VCaP (cell line): Measurements from ENCODE around the gene PKHD1.

Experiments
- H3K27ac ChIP-seq: fragments of 450-650 bp; 2 replicates; pipeline ENCODE4 v1.5.1; 2017
- TF ChIP-seq, protein P1 (sequence below): fragments of 450-650 bp; conservative IDR thresholded peaks from 2 replicates; pipeline ENCODE4 v1.5.1; 2017; ENCODE audit warnings: mild to moderate bottlenecking, moderate library complexity

Gene PKHD1

DNA sequence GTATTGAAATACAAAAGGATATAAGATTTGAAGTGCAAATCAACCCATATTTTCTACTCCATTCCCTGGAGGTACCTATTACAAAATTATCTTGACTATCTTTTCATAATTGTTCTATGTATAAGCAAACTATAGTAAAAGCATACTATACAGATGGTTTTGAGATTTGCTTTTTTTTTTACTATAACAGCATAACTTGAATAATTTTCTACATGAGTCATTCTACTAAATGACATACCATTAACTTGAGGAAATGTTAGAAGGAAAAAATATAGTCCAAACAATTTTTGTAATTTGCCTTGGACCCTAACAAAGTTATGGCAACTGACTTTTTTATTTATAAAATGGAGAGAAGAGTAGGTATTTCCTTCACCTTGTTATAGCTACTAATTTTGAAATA, 472.7 kb downstream of the PKHD1 start:
- no peak overlapping the region for H3K27ac ChIP-seq
- TF ChIP-seq, protein P1, sequence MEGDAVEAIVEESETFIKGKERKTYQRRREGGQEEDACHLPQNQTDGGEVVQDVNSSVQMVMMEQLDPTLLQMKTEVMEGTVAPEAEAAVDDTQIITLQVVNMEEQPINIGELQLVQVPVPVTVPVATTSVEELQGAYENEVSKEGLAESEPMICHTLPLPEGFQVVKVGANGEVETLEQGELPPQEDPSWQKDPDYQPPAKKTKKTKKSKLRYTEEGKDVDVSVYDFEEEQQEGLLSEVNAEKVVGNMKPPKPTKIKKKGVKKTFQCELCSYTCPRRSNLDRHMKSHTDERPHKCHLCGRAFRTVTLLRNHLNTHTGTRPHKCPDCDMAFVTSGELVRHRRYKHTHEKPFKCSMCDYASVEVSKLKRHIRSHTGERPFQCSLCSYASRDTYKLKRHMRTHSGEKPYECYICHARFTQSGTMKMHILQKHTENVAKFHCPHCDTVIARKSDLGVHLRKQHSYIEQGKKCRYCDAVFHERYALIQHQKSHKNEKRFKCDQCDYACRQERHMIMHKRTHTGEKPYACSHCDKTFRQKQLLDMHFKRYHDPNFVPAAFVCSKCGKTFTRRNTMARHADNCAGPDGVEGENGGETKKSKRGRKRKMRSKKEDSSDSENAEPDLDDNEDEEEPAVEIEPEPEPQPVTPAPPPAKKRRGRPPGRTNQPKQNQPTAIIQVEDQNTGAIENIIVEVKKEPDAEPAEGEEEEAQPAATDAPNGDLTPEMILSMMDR = no peak

DNA sequence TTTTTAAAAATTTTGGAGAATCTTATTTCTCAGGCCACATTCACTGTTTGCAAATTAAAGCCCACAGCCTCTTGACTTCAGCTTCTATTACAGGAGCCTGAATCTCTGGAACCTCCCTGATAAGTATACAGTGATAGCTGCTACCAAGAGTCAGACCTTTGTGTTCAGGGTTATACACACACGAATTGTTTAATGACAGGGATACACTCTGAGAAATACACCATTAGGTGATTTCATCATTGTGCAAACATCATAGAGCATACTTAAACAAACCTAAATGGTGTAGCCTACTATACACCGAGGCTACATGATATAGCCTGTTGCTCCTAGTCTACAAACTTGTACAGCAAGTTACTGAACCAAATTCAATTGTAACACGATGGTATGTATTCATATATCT, 473.9 kb downstream of the PKHD1 start:
- no peak overlapping the region for H3K27ac ChIP-seq
- TF ChIP-seq, protein P1 = no peak

DNA sequence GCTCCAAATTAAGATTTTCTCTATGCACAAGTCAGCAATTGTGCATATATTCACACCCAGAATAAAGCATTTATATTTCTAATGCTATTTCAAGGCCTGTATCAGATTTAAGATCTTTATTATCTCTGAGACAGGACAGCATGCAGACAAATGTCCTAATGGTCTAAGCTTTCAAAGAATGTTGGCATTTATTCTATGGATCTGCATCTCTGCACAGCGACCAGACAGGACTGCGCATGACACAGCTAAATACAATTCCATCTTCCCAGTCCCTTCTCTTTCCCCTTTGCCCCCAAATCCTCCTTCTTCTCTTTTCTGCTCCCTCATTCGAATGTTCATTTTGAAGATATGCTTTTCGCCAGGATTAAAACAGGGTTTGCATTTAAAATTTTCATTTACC, 478.5 kb downstream of the PKHD1 start:
- no peak overlapping the region for H3K27ac ChIP-seq
- TF ChIP-seq, protein P1 = no peak

DNA sequence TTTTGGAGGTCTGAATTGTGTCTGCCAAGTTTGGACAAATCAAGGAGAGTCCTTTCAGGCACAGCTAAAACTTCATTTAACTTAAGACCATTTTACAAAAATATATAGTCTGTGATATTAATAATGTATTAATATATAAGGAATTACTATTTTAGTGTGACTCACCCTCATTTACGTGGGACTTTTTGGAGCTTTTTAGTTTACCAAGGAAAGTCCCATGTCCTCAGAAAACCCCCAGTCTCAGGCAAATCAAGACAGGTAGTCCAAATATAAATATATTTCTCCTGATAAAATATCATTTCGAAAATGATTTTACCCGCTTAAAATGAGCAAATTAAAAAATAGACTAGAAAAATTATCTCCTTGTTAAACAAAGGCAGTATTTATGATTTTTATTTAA, 479.0 kb downstream of the PKHD1 start:
- TF ChIP-seq, protein P1 = no peak
- no peak overlapping the region for H3K27ac ChIP-seq

DNA sequence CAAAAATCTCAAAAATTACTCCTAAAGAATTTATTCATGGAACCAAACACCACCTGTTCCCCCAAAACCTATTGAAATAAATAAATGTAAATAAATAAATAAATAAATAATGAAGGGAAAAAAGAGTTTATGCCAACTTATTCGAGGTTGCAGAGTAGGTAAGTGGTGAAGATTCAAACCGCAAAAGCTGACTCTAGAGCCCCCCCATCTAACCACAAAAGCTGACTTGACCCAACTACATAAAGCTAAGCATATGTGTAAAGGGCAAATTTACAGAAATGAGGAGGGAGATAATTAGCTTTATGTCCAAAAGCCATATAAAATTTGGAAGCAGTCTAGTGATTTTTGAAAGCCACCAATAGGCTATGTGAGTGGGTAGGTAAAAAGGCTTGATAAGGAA, 486.9 kb downstream of the PKHD1 start:
- no peak overlapping the region for H3K27ac ChIP-seq
- TF ChIP-seq, protein P1 = no peak

DNA sequence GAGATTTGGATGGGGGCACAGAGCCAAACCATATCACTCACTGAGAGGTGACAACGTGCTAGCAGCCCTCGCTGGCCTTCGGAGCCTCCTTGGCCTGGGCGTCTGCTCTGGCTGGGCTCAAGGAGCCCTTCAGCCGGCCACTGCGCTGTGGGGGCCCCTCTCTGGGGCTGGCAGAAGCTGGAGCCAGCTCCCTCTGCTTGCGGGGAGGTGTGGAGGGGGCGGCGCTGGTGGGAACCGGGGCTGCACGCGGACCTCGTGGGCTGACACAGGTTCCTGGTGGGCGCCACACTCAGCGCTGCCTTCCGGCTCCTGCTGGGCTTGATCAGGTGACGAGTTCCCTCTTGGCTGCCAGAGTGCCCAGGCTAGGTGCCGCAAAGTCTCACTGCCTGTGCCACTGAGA, 489.2 kb downstream of the PKHD1 start:
- TF ChIP-seq, protein P1 = no peak
- no peak overlapping the region for H3K27ac ChIP-seq

DNA sequence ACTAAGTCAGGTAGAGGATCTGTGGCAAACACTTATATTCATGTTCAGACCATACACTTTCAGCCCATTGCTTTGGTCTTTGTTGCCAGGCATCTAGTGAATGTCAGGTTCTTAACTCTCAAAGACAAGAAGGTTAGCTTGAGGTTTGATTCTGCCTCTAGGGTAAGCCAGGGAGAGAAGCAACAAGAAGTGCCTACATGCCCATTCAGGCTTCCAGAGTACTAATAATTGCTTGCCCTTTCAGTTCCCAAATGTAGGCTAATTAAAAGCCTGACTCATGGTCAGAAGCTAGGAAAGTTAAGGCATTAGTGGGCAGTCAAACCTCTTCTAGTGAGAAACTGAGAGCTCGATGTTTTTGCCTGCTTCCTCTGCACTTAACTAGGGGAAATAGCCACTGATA, 492.4 kb downstream of the PKHD1 start:
- no peak overlapping the region for H3K27ac ChIP-seq
- TF ChIP-seq, protein P1 = no peak

DNA sequence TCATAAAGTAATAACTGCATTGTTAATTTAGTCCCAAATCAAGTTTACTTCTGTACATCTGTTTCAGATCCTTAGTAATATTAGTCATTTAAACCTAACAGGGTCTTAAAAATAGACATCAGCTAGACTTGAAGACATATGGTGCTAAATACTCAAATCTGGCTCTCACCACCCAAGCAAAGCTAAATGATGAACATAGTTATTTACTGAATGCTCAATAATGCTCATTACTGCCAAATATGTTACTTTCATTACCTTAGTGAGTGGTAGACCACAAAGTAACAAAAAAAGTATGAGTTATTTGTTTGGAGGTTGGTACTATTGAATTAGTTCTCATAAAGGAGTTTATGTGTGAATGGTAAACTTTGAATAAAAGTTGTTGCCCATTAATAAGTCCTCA, 502.1 kb downstream of the PKHD1 start:
- H3K27ac ChIP-seq = no peak overlapping the region
- TF ChIP-seq, protein P1 = no peak
